ENCODE measurements around the gene TTC39B.

TTC39B gene

GRCh38 chr9:15248081-15248480 lies 58.9 kb downstream of the TTC39B start:
- TF ChIP-seq ZNF354C (tag by site-specific recombination; IDR thresholded peaks at IDR 0.05; ENCODE audit: borderline replicate concordance, low read depth) (no peak), ZNF501 (tag by site-specific recombination; IDR thresholded peaks at IDR 0.05) (no peak), ZNF211 (tag by site-specific recombination; IDR thresholded peaks at IDR 0.05; ENCODE audit: low read depth) (no peak), ZNF623 (tag by site-specific recombination; IDR thresholded peaks at IDR 0.05) (no peak), ZBTB20 (tag by site-specific recombination; IDR thresholded peaks at IDR 0.05) (no peak), ZNF350 (tag by site-specific recombination; IDR thresholded peaks at IDR 0.05) (no peak), ZNF398 (tag by site-specific recombination; IDR thresholded peaks at IDR 0.05) (no peak), ZNF561 (tag by site-specific recombination; IDR thresholded peaks at IDR 0.05; ENCODE audit: borderline replicate concordance) (no peak), ZNF423 (tag by site-specific recombination; IDR thresholded peaks at IDR 0.05) (no peak), ZNF473 (tag by site-specific recombination; IDR thresholded peaks at IDR 0.05) (no peak), GLI4 (tag by site-specific recombination; IDR thresholded peaks at IDR 0.05) (no peak), ZNF324 (tag by site-specific recombination; IDR thresholded peaks at IDR 0.05) (no peak), PATZ1 (tag by site-specific recombination; IDR thresholded peaks at IDR 0.05) (no peak), ZBTB6 (tag by site-specific recombination; IDR thresholded peaks at IDR 0.05) (no peak), ZNF621 (tag by site-specific recombination; IDR thresholded peaks at IDR 0.05) (no peak), ZNF175 (tag by site-specific recombination; IDR thresholded peaks at IDR 0.05) (no peak)
- no peak overlapping the region for H3K4me3 ChIP-seq (ENCODE audit: low read depth, low read length)
- no peaks in the 10 kb centered on the region for H3K9me3 ChIP-seq (ENCODE audit: control insufficient read depth, insufficient read depth, low read depth, low read length)
- ChIA-PET POLR2A (no interaction called here), CTCF (interaction anchor here (0.7 kb wide), 1 partner anchor 619 kb away, joined by 4 read pairs; no protein-coding TSS in a partner anchor)
- no peaks in the 10 kb centered on the region for H3K36me3 ChIP-seq (ENCODE audit: control insufficient read depth in 2 of 2, insufficient read depth in 1 of 2, low read length in 2 of 2)
- peaks cover 3% of the 10 kb centered on the region for H3K4me1 ChIP-seq (ENCODE audit: control insufficient read depth, insufficient read depth, low read length)
- no peak overlapping the region for H3K27ac ChIP-seq (ENCODE audit: extremely low read depth, low read depth, low read length)

GRCh38 chr9:15246708-15247107 lies 60.3 kb downstream of the TTC39B start:
- TF ChIP-seq ZNF707 (tag by site-specific recombination; IDR thresholded peaks at IDR 0.05) (no peak), ZNF114 (tag by site-specific recombination; IDR thresholded peaks at IDR 0.05) (no peak), GLI4 (tag by site-specific recombination; IDR thresholded peaks at IDR 0.05) (no peak), ZBTB20 (tag by site-specific recombination; IDR thresholded peaks at IDR 0.05) (no peak), ZNF658 (tag by site-specific recombination; IDR thresholded peaks at IDR 0.05) (no peak), IKZF3 (tag by site-specific recombination; IDR thresholded peaks at IDR 0.05) (no peak), ZBTB21 (tag by site-specific recombination; IDR thresholded peaks at IDR 0.05) (no peak), ZNF169 (tag by site-specific recombination; IDR thresholded peaks at IDR 0.05) (no peak), ZNF391 (tag by site-specific recombination; IDR thresholded peaks at IDR 0.05; ENCODE audit: borderline replicate concordance, low read depth) (no peak), ZNF843 (tag by site-specific recombination; IDR thresholded peaks at IDR 0.05) (no peak), HOXA7 (CRISPR knock-in tag; IDR thresholded peaks at IDR 0.05; ENCODE audit: borderline replicate concordance) (no peak), ZFHX2 (tag by site-specific recombination; conservative IDR thresholded peaks at IDR 0.05) (no peak)
- TF ChIP-seq, protein P1, sequence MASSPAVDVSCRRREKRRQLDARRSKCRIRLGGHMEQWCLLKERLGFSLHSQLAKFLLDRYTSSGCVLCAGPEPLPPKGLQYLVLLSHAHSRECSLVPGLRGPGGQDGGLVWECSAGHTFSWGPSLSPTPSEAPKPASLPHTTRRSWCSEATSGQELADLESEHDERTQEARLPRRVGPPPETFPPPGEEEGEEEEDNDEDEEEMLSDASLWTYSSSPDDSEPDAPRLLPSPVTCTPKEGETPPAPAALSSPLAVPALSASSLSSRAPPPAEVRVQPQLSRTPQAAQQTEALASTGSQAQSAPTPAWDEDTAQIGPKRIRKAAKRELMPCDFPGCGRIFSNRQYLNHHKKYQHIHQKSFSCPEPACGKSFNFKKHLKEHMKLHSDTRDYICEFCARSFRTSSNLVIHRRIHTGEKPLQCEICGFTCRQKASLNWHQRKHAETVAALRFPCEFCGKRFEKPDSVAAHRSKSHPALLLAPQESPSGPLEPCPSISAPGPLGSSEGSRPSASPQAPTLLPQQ (tag by site-specific recombination; IDR thresholded peaks at IDR 0.05): no peak
- Histone ChIP-seq H3K36me3 (ENCODE audit: control insufficient read depth in 2 of 2, insufficient read depth in 1 of 2, low read length in 2 of 2) (no peaks in the 10 kb centered on the region), H3K9me3 (ENCODE audit: control insufficient read depth, insufficient read depth, low read depth, low read length) (no peaks in the 10 kb centered on the region), H3K4me3 (ENCODE audit: low read depth, low read length) (no peak overlapping the region), H3K4me1 (ENCODE audit: control insufficient read depth, insufficient read depth, low read length) (peaks cover 3% of the 10 kb centered on the region), H3K27ac (ENCODE audit: extremely low read depth, low read depth, low read length) (no peak overlapping the region)
- ChIA-PET CTCF (interaction anchor here (1.5 kb wide), 1 partner anchor 15 kb away, joined by 9 read pairs; no protein-coding TSS in a partner anchor), POLR2A (no interaction called here)
